Measurements from ENCODE around the gene PRKD1.

DNA sequence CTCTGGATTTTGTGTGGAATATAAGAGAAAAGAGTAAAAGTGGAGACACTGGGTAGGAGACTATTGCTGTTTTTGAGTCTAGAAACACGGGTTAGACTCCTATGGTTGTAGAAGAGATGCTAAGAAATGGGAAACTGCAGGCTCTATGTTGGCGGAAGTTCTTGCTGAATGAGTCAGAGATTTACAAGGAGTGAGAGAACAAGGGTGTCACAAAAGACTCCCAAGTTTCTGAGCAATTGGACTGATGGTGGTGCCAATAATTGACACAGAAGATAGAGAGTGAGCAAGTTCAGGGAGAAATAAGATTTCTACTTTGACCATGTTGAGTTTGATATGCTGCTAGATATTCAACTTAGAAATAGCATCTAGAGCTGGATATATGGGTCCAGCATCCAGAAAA, 2.6 kb upstream of the PRKD1 start:
- TF ChIP-seq CTCF (IDR thresholded peaks at IDR 0.05; ENCODE audit: low read length) (no peak), EZH2 (IDR thresholded peaks at IDR 0.05; ENCODE audit: borderline replicate concordance, low read length) (no peak)
